Skeletal muscle cell (primary cell): ENCODE measurements around the gene DCTN4.

Experiments
- DNase-seq: peaks from one replicate; pipeline ENCODE4 v3.0.0-alpha.2; 2010; ENCODE audit warnings: low read depth
- H3K4me3 ChIP-seq: 2 replicates; pipeline ENCODE4 v1.5.1; 2011; ENCODE audit warnings: low read depth, mild to moderate bottlenecking, control low read depth, low read length, moderate library complexity

DCTN4 gene

GRCh38 chr5:150779397-150780186 lies 20.8 kb upstream of the DCTN4 start:
- H3K4me3 ChIP-seq = peak overlapping the region; percentile 79
- DNase-seq = no peak

GRCh38 chr5:150778517-150779396 lies 19.9 kb upstream of the DCTN4 start, which contains the start of gene SMIM3:
TSS of gene SMIM3 (plus strand) at chr5:150778757. CDS start at chr5:150795441, 16,684 bp downstream.
- DNase-seq = no peak
- peak within 1 kb of the TSS; percentile 79 for H3K4me3 ChIP-seq

GRCh38 chr5:150778088-150778516 lies 19.3 kb upstream of the DCTN4 start:
- DNase-seq = no peak
- H3K4me3 ChIP-seq = peak overlapping the region; percentile 79

- DNase-seq = no peak
- peak overlapping the region; percentile 79 for H3K4me3 ChIP-seq
Measured at GRCh38 chr5:150777685-150778084, 18.9 kb upstream of the DCTN4 start.

- peak; percentile 60 for DNase-seq
- H3K4me3 ChIP-seq = no peak overlapping the region
Measured at GRCh38 chr5:150774145-150774544, 15.3 kb upstream of the DCTN4 start.

GRCh38 chr5:150771034-150771795 lies 12.4 kb upstream of the DCTN4 start:
- no peak overlapping the region for H3K4me3 ChIP-seq
- DNase-seq = no peak

GRCh38 chr5:150766251-150766650 lies 7.4 kb upstream of the DCTN4 start:
- H3K4me3 ChIP-seq = no peak overlapping the region
- no peak for DNase-seq

GRCh38 chr5:150765799-150766169 lies 7.0 kb upstream of the DCTN4 start:
- H3K4me3 ChIP-seq = no peak overlapping the region
- DNase-seq = no peak

GRCh38 chr5:150765011-150765798 lies 6.4 kb upstream of the DCTN4 start:
- no peak overlapping the region for H3K4me3 ChIP-seq
- no peak for DNase-seq

- H3K4me3 ChIP-seq = no peak overlapping the region
- DNase-seq = no peak
Measured at GRCh38 chr5:150764530-150764929, 5.7 kb upstream of the DCTN4 start.

GRCh38 chr5:150763023-150763769 lies 4.4 kb upstream of the DCTN4 start:
- no peak overlapping the region for H3K4me3 ChIP-seq
- DNase-seq = peak; percentile 95

- DNase-seq = no peak
- H3K4me3 ChIP-seq = no peak overlapping the region
Measured at GRCh38 chr5:150762211-150762610, 3.4 kb upstream of the DCTN4 start.

GRCh38 chr5:150759334-150759583 lies 442 bp upstream of the DCTN4 start:
- no peak for DNase-seq
- H3K4me3 ChIP-seq = peak overlapping the region; percentile 84

GRCh38 chr5:150758203-150758530 lies 650 bp downstream of the DCTN4 start:
- DNase-seq = no peak
- H3K4me3 ChIP-seq = peak overlapping the region; percentile 84

- peak overlapping the region; percentile 84 for H3K4me3 ChIP-seq
- no peak for DNase-seq
Measured at GRCh38 chr5:150757087-150757649, 1.6 kb downstream of the DCTN4 start.

GRCh38 chr5:150753863-150754262 lies 5.0 kb downstream of the DCTN4 start:
- no peak for DNase-seq
- no peak overlapping the region for H3K4me3 ChIP-seq

- no peak for DNase-seq
- no peak overlapping the region for H3K4me3 ChIP-seq
Measured at GRCh38 chr5:150753463-150753862, 5.4 kb downstream of the DCTN4 start.

- no peak for DNase-seq
- H3K4me3 ChIP-seq = no peak overlapping the region
Measured at GRCh38 chr5:150751096-150751891, 7.5 kb downstream of the DCTN4 start.
